Lower leg skin (tissue), 3 donors: ENCODE data around the gene CYP27B1.

Experiments used
- CTCF ChIP-seq, 3 donors: fragments of 450-650 bp; IDR thresholded peaks; one replicate each; pipeline ENCODE4 v1.5.1; 2016; ENCODE audit warnings: antibody characterized with exemption in 3 of 3, mild to moderate bottlenecking in 3 of 3, moderate library complexity in 2 of 3
- POLR2A ChIP-seq, 2 donors: fragments of 450-650 bp; IDR thresholded peaks; one replicate each; pipeline ENCODE4 v1.6.1; 2016 to 2017; ENCODE audit warnings: antibody characterized with exemption in 2 of 2, mild to moderate bottlenecking in 1 of 2, moderate library complexity in 1 of 2

GRCh38 chr12:57757771-57758170 is 9.1 kb downstream of the CYP27B1 start:
- TF ChIP-seq POLR2A (IDR thresholded peaks at IDR 0.05) = no peak
- no peak for TF ChIP-seq CTCF (IDR thresholded peaks at IDR 0.05)
